ENCODE measurements around the gene GLI1. TPM values are rescaled to one million over a fixed set of nuclear protein-coding genes. Genes with fewer than 3 reads are reported as not detected.
"Not testable (repeated sequence)": the region's sequence is repeated elsewhere in the genome, so short reads cannot be mapped to it uniquely, and the experiment has no call there.

GLI1 gene
- total and polyA plus RNA-seq, 2 donors = 11.5 TPM

DNA sequence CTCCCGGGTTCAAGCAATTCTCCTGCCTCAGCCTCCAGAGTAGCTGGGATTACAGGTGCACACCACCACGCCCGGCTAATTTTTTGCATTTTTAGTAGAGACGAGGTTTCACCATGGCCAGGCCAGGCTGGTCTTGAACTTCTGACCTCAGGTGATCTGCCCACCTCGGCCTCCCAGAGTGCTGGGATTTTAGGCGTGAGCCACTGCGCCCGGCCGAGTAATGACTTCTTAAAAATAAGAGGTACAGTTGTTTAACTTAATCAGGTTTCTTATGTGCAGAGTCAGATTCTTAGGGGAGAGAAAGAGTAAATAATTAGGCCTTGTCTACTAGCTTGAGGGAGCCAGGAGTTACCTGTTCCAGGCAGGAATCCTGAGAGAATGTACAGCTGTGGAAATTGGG, 54.7 kb downstream of the GLI1 start:
- 93% methylated on average over 9 of the region's 9 CpGs for WGBS
- H3K27ac ChIP-seq (ENCODE audit: low read depth); H3K4me1 ChIP-seq (ENCODE audit: insufficient read depth); H3K36me3 ChIP-seq (ENCODE audit: insufficient read depth); DNase-seq (ENCODE audit: extremely low spot score); H3K4me3 ChIP-seq (ENCODE audit: low read depth, low read length): not testable (repeated sequence)

DNA sequence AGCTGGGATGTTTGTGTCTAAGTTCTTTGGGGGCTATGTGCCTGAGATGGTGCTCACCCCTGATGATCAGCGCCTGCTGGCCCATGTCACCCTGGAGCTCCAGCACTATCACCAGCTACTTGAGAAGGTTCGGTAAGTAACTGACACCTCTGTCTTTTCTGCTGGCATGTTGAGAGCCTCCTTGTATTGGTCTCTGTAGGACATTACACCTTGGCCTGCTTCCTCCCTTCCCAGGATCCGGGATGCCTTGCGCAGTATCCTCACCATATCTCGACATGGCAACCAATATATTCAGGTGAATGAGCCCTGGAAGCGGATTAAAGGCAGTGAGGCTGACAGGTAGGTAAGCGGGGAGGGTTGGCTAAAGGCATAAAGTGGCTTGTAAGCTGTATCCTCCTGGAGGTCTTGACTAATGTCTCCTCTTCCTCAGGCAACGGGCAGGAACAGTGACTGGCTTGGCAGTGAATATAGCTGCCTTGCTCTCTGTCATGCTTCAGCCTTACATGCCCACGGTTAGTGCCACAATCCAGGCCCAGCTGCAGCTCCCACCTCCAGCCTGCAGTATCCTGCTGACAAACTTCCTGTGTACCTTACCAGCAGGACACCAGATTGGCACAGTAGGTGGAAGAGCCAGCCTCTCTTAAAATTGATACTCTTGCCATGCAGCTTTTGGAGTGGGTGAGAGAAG, 55.3 kb downstream of the GLI1 start:
- no peak overlapping the region for H3K27ac ChIP-seq (ENCODE audit: low read depth)
- peaks cover 6% of the 10 kb centered on the region for H3K36me3 ChIP-seq (ENCODE audit: insufficient read depth)
- whole genome bisulfite sequencing = 88% methylated on average over 9 of the region's 9 CpGs

DNA sequence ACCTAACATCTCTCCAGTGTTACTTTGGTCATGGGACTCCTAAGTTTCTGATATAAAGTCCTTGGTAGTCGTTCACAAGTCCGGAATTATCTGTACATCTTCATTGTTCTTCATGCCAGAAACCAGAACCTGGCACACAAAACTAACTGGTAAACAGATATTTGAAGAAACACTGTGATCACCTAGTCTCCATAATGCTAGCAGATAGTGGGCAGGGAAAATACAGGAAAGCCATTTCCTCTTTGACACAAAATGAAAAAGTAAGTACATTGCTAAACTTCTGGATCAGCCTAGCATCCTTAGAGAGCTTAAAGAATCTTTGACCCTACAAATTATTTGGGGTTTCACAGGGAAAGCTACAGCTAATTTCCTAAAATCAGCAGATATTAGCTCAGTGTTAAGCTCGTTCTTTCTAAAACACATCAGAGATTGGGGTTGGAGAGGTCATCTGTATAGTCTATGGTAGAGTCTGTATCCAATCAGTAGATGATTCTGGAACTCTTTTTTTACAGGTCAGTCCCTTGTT, 55.9 kb downstream of the GLI1 start:
- Histone ChIP-seq H3K4me3 (ENCODE audit: low read depth, low read length) (no peak overlapping the region), H3K36me3 (ENCODE audit: insufficient read depth) (peaks cover 6% of the 10 kb centered on the region), H3K27ac (ENCODE audit: low read depth) (no peak overlapping the region), H3K4me1 (ENCODE audit: insufficient read depth) (no peaks in the 10 kb centered on the region)
- DNase-seq (ENCODE audit: extremely low spot score) = no peak
- 76% methylated on average over 3 of the region's 3 CpGs for WGBS

More for the DNA sequence above, 55.3 kb downstream of the GLI1 start:
- H3K4me3 ChIP-seq (ENCODE audit: low read depth, low read length) = no peak overlapping the region
- H3K4me1 ChIP-seq (ENCODE audit: insufficient read depth) = no peaks in the 10 kb centered on the region
- no peak for DNase-seq (ENCODE audit: extremely low spot score)

DNA sequence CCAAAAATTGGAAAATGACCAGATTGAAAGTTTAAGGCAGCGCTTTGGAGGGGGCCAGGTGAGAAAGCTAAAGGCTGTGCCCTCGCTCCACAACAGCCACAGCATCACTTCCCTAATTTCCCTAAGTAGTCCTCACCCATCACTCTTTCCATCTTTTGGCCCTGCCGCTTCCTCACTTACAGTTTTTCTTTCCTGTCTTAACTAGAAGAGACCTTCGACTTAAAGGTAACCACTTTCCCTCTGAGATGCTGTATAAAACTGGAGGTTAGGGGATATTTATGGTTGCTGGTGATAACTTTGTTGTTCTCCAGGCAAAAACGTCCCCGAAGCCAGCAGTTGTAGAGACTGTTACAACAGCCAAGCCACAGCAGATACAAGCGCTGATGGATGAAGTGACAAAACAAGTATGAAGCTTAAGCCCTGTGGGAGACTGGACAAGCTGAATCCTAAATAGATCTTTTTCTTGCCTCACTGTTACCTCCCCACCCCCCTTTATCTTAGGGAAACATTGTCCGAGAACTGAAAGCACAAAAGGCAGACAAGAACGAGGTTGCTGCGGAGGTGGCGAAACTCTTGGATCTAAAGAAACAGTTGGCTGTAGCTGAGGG, 56.5 kb downstream of the GLI1 start:
- DNase-seq (ENCODE audit: extremely low spot score) = no peak
- peaks cover 6% of the 10 kb centered on the region for H3K36me3 ChIP-seq (ENCODE audit: insufficient read depth)
- no peak overlapping the region for H3K4me3 ChIP-seq (ENCODE audit: low read depth, low read length)
- 82% methylated on average over 11 of the region's 11 CpGs for WGBS
- no peaks in the 10 kb centered on the region for H3K4me1 ChIP-seq (ENCODE audit: insufficient read depth)
- no peak overlapping the region for H3K27ac ChIP-seq (ENCODE audit: low read depth)

DNA sequence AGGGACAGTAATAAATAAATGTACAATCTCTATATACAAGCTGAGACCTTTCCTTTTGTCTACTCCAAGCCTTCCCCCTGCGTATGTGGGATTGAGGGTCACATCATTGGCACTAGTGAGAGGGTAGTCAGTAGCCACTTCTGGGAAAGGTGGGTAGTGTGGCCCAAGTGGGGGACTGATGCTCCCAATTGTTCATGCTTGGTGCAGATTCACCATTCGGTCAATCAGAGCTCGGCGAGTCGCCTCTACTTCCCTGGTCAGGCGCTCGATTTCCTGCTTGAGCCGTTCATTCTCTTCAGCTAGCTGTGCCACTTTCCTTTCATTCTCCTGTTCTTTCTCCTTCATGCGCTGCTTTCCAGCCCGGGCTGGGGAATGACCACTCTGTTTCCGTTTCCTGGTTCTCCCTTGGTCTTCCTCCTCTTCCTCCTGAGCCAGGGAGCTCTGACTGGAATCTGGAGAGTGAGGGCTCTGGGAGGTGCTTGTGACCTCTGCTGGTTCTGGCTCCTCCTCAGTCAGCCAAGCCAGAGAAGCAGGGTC, 57.1 kb downstream of the GLI1 start:
- Histone ChIP-seq H3K4me3 (ENCODE audit: low read depth, low read length) (no peak overlapping the region), H3K36me3 (ENCODE audit: insufficient read depth) (peaks cover 6% of the 10 kb centered on the region), H3K27ac (ENCODE audit: low read depth) (no peak overlapping the region), H3K4me1 (ENCODE audit: insufficient read depth) (no peaks in the 10 kb centered on the region)
- no peak for DNase-seq (ENCODE audit: extremely low spot score)
- WGBS = 90% methylated on average over 11 of the region's 11 CpGs

DNA sequence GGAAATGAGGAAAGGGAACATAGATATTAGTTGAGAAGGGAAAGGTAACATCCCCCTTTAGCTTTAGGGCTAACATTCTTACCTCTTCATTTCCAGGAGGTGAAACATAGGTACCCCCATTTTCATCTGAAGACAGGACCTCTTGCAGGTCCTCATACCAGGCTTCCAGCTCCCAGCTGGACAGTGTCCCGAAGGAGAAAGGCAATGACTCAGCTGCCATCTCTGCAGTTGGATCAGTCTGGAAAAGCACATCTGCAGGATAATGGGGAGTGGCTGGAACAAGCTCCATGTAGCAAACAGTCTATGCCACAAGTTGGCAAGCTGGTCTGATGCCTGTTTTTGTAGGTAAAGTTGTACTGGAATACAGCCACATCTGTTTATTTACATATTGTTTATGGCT, 57.6 kb downstream of the GLI1 start:
- no peak overlapping the region for H3K4me3 ChIP-seq (ENCODE audit: low read depth, low read length)

DNA sequence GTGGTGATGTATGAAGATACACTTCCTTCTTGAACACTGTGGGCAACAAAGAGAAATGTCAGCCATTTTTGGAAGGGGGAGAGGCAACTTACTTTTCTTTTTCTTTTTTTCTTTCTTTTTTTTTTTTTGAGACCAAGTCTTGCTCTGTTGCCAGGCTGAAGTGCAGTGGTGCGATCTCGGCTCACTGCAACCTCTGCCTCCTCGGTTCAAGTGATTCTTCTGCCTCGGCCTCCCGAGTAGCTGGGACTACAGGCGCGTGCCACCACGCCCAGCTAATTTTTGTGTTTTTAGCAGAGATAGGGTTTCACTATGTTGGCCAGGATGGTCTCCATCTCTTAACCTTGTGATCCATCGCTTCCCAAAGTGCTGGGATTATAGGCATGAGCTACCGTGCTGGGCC, 58.1 kb downstream of the GLI1 start:
- not testable (repeated sequence) for H3K27ac ChIP-seq (ENCODE audit: low read depth); H3K4me3 ChIP-seq (ENCODE audit: low read depth, low read length); DNase-seq (ENCODE audit: extremely low spot score); H3K36me3 ChIP-seq (ENCODE audit: insufficient read depth); H3K4me1 ChIP-seq (ENCODE audit: insufficient read depth)
- 83% methylated on average over 10 of the region's 10 CpGs for WGBS

More for the DNA sequence above, 57.6 kb downstream of the GLI1 start:
- Histone ChIP-seq H3K36me3 (ENCODE audit: insufficient read depth) (peaks cover 4% of the 10 kb centered on the region), H3K4me1 (ENCODE audit: insufficient read depth) (no peaks in the 10 kb centered on the region), H3K27ac (ENCODE audit: low read depth) (no peak overlapping the region)
- WGBS = 42% methylated on average over 1 of the region's 1 CpG
- DNase-seq (ENCODE audit: extremely low spot score) = no peak

DNA sequence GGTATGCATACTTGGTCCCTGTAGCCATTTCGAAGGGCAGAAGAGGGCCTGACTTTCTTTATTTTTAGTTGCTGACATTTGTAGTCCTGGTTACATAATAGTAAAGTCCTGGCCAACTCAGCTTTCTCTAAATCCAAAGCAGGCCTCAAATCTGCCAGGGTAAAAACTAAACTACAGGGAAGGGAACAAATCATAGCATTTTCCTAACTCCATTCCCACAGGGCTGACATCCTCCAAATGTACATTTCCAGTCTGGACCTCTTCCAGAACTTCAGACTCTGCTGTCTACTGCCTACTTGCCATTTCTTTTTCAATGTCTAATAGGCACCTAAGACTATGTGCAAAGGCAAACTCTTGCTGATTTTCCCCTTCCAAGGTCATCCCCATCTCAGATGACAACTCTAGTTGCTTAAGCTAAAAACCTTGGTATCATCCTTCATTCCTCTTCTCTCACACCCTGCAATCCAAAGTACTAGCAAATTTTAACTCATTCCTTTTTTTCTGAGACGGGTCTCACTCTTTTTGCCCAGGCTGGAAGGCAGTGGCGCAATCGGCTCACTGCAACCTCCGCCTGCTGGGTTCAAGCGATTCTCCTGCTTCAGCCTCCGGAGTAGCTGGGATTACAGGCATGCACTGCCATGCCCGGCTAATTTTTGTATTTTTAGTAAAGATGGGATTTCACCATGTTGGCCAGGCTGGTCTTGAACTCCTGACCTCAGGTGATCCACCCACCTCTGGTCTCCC, 58.8 kb downstream of the GLI1 start:
- H3K36me3 ChIP-seq (ENCODE audit: insufficient read depth) = no peaks in the 10 kb centered on the region
- DNase-seq (ENCODE audit: extremely low spot score) = no peak
- 73% methylated on average over 8 of the region's 8 CpGs for WGBS
- H3K27ac ChIP-seq (ENCODE audit: low read depth) = no peak overlapping the region
- H3K4me3 ChIP-seq (ENCODE audit: low read depth, low read length) = no peak overlapping the region
- no peaks in the 10 kb centered on the region for H3K4me1 ChIP-seq (ENCODE audit: insufficient read depth)

DNA sequence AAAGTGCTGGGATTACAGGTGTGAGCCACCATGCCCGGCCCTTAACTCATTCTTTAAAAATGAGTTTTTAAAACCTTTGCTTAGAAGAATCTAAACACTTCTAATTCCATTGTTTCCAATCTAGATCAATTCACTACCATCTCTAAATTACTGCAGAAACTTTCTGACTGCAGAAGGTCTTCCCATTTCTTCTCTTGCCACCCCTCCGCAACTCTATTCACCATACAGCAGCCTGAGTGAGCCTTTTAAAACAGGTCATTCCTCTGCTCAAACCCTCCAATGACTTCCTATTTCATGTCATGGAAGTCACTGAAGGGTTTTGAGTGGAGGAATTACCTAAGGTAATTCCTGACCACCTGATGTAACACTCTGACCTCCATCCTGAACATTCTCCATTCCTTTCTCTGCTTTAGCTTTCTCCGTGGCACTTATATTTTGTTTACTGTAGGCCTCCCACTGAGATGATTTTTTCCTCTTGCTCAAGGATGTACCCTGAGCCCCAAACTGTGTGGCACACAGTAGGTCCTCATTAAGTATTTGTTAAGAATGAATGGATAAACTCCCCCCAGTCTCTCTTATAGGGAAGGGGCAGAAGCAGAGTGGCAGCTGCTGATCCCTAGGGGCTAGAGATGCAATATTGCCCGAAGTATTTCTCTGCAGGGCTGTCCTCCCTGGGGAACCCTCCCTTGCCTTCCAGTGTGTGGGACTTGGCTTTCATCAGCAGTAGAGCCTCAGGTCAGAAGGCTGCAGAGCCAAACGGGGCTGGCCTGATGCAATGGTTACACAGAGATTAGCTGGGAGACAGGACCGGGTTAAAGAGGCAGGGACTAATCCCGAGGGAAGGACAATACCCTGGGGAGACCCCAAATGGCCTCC, 59.6 kb downstream of the GLI1 start:
- H3K4me3 ChIP-seq (ENCODE audit: low read depth, low read length) = peak overlapping the region; percentile 69
- H3K4me1 ChIP-seq (ENCODE audit: insufficient read depth) = no peaks in the 10 kb centered on the region
- WGBS = 28% methylated on average over 7 of the region's 7 CpGs

DNA sequence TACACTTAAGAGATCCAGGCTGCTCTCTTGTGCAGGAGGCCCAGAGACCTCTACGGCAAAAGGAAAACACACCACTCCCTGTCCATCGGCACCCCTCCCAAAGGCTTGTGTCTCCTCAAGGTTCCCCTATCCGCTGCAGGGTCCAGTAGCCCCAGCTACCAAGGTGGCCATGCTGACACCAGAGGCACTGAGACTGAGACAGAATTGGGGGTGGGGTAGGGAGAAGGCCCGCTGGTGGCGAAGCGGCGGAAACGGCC, 60.1 kb downstream of the GLI1 start:
- peak overlapping the region; percentile 95 for H3K27ac ChIP-seq (ENCODE audit: low read depth)
- DNase-seq (ENCODE audit: extremely low spot score) = no peak
- H3K4me1 ChIP-seq (ENCODE audit: insufficient read depth) = no peaks in the 10 kb centered on the region
- 0% methylated on average over 8 of the region's 8 CpGs for WGBS
- H3K36me3 ChIP-seq (ENCODE audit: insufficient read depth) = no peaks in the 10 kb centered on the region
- peak overlapping the region; percentile 69 for H3K4me3 ChIP-seq (ENCODE audit: low read depth, low read length)

More for the DNA sequence above, 59.6 kb downstream of the GLI1 start:
- H3K27ac ChIP-seq (ENCODE audit: low read depth) = peak overlapping the region; percentile 95
- no peak for DNase-seq (ENCODE audit: extremely low spot score)
- no peaks in the 10 kb centered on the region for H3K36me3 ChIP-seq (ENCODE audit: insufficient read depth)

DNA sequence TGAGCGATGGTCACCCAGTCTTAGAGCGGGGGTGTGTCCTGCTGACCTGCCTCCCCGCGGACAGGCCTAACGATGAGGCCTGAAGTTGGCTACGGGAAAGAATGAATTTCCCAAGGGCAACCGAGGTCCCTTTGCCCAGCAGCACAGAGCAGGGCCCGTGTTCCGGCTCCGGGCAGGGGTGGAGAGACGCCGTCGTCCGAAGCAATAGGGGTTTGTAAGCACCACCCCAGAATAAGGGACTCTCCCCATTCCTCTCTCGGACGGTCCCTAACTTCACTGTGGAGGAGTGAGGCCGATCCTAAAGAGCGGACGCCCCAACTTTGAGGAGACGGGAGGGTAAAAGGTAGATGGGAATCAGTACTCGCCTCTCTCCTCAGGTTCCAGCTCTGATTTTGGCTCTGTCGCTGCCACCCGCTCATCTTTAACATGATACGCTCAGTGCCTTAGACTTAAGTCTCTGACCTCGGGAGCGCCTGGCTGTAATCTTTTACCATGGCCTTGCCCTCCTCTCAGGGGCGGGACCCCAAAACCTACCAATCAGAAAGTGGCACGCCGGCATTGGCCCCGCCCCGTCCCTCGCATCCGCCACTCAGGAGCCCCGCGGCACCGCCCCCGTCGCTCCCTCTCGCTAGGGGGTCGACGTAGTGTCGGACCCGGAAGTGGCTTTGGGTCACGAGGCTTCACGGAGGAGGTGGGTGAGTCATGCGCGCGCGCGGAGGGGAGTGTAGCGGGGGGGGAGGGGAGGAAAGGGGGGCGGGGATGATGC, 60.7 kb downstream of the GLI1 start, which contains the start of gene DDIT3:
DDIT3 (minus strand) TSS at position 462 of the 766 bp plus-strand sequence. CDS start 3,108 bp downstream, outside the sequence.
- Histone ChIP-seq H3K4me1 (ENCODE audit: insufficient read depth) (no peaks in the 10 kb centered on the region), H3K27ac (ENCODE audit: low read depth) (peak within 1 kb of the TSS; percentile 97), H3K36me3 (ENCODE audit: insufficient read depth) (no peaks in the 10 kb centered on the region), H3K4me3 (ENCODE audit: low read depth, low read length) (peak within 1 kb of the TSS; percentile 69)
- DNase-seq (ENCODE audit: extremely low spot score) = peak; percentile 97
- under 1% methylated on average over 52 of the region's 52 CpGs for WGBS

DNA sequence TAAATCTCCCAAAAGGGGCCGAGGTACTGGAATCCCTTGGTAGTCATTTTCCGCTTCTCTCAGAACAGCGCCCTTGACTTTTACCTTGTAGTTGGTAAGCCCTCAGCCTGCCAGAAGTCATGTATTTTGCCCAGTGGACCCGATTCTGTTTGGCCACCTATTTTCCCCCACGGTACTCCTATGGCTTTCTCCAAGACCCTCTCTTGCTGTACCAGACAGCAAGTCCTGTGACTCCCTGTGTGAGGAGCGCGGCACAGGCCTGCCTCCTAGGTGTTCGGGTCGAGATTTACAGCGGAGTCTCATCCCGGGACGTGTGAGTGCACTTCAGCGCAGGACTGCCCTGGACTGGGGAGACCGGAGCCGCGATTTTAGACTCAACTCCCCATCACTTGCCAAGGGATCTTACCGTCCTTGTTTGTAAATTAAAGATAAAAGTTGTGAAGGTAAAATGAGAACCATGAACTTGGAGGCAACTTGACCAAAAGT, 62.0 kb downstream of the GLI1 start:
- Histone ChIP-seq H3K27ac (ENCODE audit: low read depth) (peak overlapping the region; percentile 97), H3K36me3 (ENCODE audit: insufficient read depth) (no peaks in the 10 kb centered on the region), H3K4me3 (ENCODE audit: low read depth, low read length) (no peak overlapping the region), H3K4me1 (ENCODE audit: insufficient read depth) (no peaks in the 10 kb centered on the region)
- 30% methylated on average over 17 of the region's 17 CpGs for WGBS
- DNase-seq (ENCODE audit: extremely low spot score) = peak; percentile 18

All from urinary bladder (tissue), 4 donors.